Head of caudate nucleus (tissue), 42 donors: Measurements from ENCODE around the gene LGALS7B.
A peak's percentile ranks its signal among the peaks of the same experiment; 100 is the strongest.
"Not testable (repeated sequence)": the region's sequence is repeated elsewhere in the genome, so short reads cannot be mapped to it uniquely, and the experiment has no call there.

Source experiments
- DNase-seq, 42 donors: peaks; one replicate each; pipeline versions ENCODE4 v3.0.0 to v3.0.0-alpha.2; 2020 to 2021; ENCODE audit warnings: mixed read lengths in 7 of 42
- intact Hi-C: fragments of 100-400 bp; cut with DNase I; formaldehyde crosslinking; loops from one replicate; pipeline ENCODE4 v1.15.0; 2022

LGALS7B gene

GRCh38 chr19:38792250-38793111 lies 3.5 kb downstream of the LGALS7B start:
- peak in 1 of 42 donors; percentile 20 for DNase-seq
- intact Hi-C loops, result no loop called here

- intact Hi-C loops, result no loop called here
- DNase-seq, result no peak
These were observed 4.2 kb downstream of the LGALS7B start for GRCh38 chr19:38793177-38793576.

GRCh38 chr19:38793671-38794070 lies 4.7 kb downstream of the LGALS7B start:
- intact Hi-C loops, result no loop called here
- no peak for DNase-seq

- intact Hi-C loops, result no loop called here
- DNase-seq, result no peak
These were observed 6.5 kb downstream of the LGALS7B start for GRCh38 chr19:38795549-38795948.

- intact Hi-C loops, result no loop called here
- DNase-seq, result no peak
These were observed 7.2 kb downstream of the LGALS7B start for GRCh38 chr19:38796154-38796553.

- DNase-seq, intact Hi-C loops: not testable (repeated sequence)
These were observed 8.8 kb downstream of the LGALS7B start for GRCh38 chr19:38797781-38798180.

GRCh38 chr19:38799104-38799503 lies 10.1 kb downstream of the LGALS7B start:
- intact Hi-C loops, result no loop called here
- DNase-seq, result no peak

GRCh38 chr19:38800577-38801347 lies 11.8 kb downstream of the LGALS7B start:
- intact Hi-C loops, result no loop called here

GRCh38 chr19:38801359-38802095 lies 12.5 kb downstream of the LGALS7B start:
- no peak for DNase-seq

More at GRCh38 chr19:38800577-38801347, 11.8 kb downstream of the LGALS7B start:
- DNase-seq, result no peak

GRCh38 chr19:38803543-38803942 lies 14.5 kb downstream of the LGALS7B start:
- intact Hi-C loops, result no loop called here
- no peak for DNase-seq

More at GRCh38 chr19:38801359-38802095, 12.5 kb downstream of the LGALS7B start:
- intact Hi-C loops, result no loop called here

- intact Hi-C loops, result no loop called here
These were observed 16.2 kb downstream of the LGALS7B start for GRCh38 chr19:38805180-38805579.

GRCh38 chr19:38806371-38806770 lies 17.4 kb downstream of the LGALS7B start:
- DNase-seq, result no peak
- intact Hi-C loops, result no loop called here

More at GRCh38 chr19:38805180-38805579, 16.2 kb downstream of the LGALS7B start:
- no peak for DNase-seq

GRCh38 chr19:38807374-38808098 lies 18.5 kb downstream of the LGALS7B start:
- intact Hi-C loops, DNase-seq: not testable (repeated sequence)

GRCh38 chr19:38808741-38809140 lies 19.7 kb downstream of the LGALS7B start:
- intact Hi-C loops, result no loop called here
- no peak for DNase-seq

GRCh38 chr19:38809592-38810252 lies 20.7 kb downstream of the LGALS7B start:
- no peak for DNase-seq
- intact Hi-C loops, result no loop called here

- intact Hi-C loops, result no loop called here
- no peak for DNase-seq
These were observed 23.2 kb downstream of the LGALS7B start for GRCh38 chr19:38812009-38812840.

- DNase-seq, result no peak
- intact Hi-C loops, result no loop called here
These were observed 23.9 kb downstream of the LGALS7B start, which contains the start of gene LGALS4 for GRCh38 chr19:38812841-38813320. Gene LGALS4 (minus strand): TSS chr19:38812945. CDS start chr19:38812886, 59 bp downstream.
